Measurements from ENCODE around the gene NDUFAF3.

The NDUFAF3 gene

DNA sequence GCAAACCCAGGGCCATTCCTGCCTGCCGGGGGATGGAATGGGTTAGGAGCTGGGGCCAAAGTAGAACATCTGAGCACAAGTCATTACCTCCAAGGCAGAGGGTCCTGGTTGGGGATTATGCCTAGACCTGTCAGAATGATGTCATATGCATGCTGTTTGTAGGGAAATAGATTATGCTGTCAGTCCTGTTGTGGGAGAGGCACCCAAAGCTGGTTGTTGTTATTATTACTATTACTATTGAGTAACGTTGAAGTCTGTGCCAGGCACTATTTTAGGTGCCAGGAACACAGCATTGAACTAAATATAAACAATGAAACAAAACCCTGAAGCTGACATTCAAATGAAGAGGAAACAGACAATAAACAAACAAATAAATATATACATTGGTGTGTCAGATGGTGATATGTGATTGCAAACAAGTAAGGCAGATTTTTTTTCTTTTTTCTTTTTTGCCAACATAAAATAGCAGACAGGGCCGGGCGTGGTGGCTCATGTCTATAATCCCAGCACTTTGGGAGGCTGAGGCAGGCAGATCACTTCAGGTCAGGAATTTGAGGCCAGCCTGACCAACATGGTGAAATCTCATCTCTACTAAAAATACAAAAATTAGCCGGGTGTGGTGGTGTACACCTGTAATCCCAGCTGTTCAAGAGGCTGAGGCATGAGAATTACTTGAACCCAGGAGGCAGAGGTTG lies 29.9 kb upstream of the NDUFAF3 start:
- no peak for DNase-seq (ENCODE audit: low read depth)
- TF ChIP-seq, protein P1, sequence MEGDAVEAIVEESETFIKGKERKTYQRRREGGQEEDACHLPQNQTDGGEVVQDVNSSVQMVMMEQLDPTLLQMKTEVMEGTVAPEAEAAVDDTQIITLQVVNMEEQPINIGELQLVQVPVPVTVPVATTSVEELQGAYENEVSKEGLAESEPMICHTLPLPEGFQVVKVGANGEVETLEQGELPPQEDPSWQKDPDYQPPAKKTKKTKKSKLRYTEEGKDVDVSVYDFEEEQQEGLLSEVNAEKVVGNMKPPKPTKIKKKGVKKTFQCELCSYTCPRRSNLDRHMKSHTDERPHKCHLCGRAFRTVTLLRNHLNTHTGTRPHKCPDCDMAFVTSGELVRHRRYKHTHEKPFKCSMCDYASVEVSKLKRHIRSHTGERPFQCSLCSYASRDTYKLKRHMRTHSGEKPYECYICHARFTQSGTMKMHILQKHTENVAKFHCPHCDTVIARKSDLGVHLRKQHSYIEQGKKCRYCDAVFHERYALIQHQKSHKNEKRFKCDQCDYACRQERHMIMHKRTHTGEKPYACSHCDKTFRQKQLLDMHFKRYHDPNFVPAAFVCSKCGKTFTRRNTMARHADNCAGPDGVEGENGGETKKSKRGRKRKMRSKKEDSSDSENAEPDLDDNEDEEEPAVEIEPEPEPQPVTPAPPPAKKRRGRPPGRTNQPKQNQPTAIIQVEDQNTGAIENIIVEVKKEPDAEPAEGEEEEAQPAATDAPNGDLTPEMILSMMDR (conservative IDR thresholded peaks at IDR 0.05; ENCODE audit: control insufficient read depth, insufficient read depth, low read depth, low read length): no peak
- peak overlapping the region; percentile 69 for H3K4me3 ChIP-seq (ENCODE audit: control insufficient read depth, low read depth, low read length)

DNA sequence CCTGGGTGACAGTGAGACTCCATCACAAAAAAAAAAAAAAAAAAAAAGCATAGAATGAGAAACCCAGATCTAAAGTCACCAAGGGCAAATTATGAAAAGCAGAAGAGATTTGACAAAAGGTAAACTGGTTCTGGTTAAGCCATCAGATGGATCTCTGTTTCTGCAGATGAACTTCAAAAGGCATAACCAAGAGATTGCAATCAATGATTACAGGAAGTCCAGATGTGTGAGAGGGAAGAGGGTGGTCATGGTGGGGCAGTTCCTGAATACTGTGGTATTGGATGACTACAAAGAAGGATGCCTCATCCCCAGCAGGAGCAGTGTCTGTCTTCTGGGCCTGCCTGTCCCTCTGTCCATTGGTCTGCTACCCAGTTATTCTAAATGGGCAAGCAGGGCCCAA lies 28.1 kb upstream of the NDUFAF3 start:
- DNase-seq (ENCODE audit: low read depth): no peak
- H3K4me3 ChIP-seq (ENCODE audit: control insufficient read depth, low read depth, low read length): no peak overlapping the region

GRCh38 chr3:48996640-48997039 lies 25.3 kb upstream of the NDUFAF3 start:
- DNase-seq (ENCODE audit: low read depth): no peak
- TF ChIP-seq, protein P1 (conservative IDR thresholded peaks at IDR 0.05; ENCODE audit: control insufficient read depth, insufficient read depth, low read depth, low read length): no peak
- no peak overlapping the region for H3K4me3 ChIP-seq (ENCODE audit: control insufficient read depth, low read depth, low read length)

More for the DNA sequence above, 28.1 kb upstream of the NDUFAF3 start:
- TF ChIP-seq, protein P1 (conservative IDR thresholded peaks at IDR 0.05; ENCODE audit: control insufficient read depth, insufficient read depth, low read depth, low read length): no peak

GRCh38 chr3:48997102-48997635 lies 24.8 kb upstream of the NDUFAF3 start:
- DNase-seq (ENCODE audit: low read depth): no peak
- TF ChIP-seq, protein P1 (conservative IDR thresholded peaks at IDR 0.05; ENCODE audit: control insufficient read depth, insufficient read depth, low read depth, low read length): no peak
- no peak overlapping the region for H3K4me3 ChIP-seq (ENCODE audit: control insufficient read depth, low read depth, low read length)

DNA sequence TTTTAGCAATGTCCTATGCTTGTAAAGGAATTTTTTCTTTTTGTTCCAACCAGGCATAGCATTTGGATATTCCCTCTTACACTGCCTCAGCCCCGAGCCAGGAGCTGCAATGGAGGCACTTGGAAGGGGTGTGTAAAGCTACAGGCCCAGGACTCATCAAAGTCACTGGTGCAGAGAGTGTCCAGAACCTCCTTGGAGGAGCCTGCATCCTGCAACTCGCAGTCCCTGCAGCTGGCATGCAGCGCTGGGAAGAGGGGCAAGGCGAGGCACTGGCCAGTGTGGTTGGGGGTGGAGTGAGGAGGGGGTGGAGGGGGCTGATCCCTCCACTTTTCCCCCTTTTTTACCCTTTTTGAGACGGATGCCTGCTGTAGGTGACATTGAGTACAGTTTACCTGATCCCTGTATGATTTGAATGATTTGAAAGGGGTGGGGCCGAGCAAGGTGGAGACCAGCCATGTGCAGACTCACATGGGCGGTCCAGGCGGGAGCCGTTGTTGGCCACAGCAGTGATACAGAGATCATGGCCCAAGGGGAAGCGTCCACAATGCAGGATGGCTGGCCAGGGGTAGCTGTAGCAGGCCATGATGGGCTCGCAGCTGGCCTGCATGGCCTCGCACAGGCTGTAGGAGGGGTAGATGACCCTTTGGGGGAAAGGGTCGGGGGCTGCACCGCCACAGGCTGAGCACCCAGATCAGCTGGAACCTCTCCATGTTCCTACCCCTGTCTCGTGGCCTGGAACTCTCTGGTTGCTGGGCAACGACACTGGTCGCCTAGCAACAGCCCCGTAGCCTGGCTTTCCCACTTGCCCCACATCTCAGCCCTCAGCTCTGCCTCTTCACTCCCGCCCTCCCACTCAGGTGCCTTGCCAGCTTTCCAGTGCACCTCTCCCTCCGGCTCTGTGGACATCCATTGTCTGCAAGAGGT lies 23.9 kb upstream of the NDUFAF3 start:
- TF ChIP-seq, protein P1 (conservative IDR thresholded peaks at IDR 0.05; ENCODE audit: control insufficient read depth, insufficient read depth, low read depth, low read length): no peak
- no peak overlapping the region for H3K4me3 ChIP-seq (ENCODE audit: control insufficient read depth, low read depth, low read length)
- DNase-seq (ENCODE audit: low read depth): no peak

- no peak for DNase-seq (ENCODE audit: low read depth)
- TF ChIP-seq, protein P1 (conservative IDR thresholded peaks at IDR 0.05; ENCODE audit: control insufficient read depth, insufficient read depth, low read depth, low read length): no peak
- no peak overlapping the region for H3K4me3 ChIP-seq (ENCODE audit: control insufficient read depth, low read depth, low read length)
Measured at GRCh38 chr3:48999085-48999858, 22.6 kb upstream of the NDUFAF3 start.

Measured in fibroblast of mammary gland (primary cell).